SK-N-SH treated with all-trans-retinoic acid at 6 μM for 48 hours (cell line): ENCODE results near the gene LCE3D.
"Not testable (repeated sequence)": the region's sequence is repeated elsewhere in the genome, so short reads cannot be mapped to it uniquely, and the experiment has no call there.

Source experiments
- ATAC-seq: fragments of 200-7000 bp; cut with Tn5 transposase; 3 replicates; pipeline ENCODE4 v1.9.1; 2020; ENCODE audit warnings: mild to moderate bottlenecking, moderate library complexity
- ARNTL ChIP-seq: fragments of 450-650 bp; formaldehyde crosslinking; IDR thresholded peaks from 2 replicates; pipeline ENCODE4 v1.5.0; 2020; ENCODE audit warnings: low read depth, mild to moderate bottlenecking, moderate library complexity, borderline replicate concordance
- BACH2 ChIP-seq: fragments of 250-450 bp; sonication (Bioruptor Pico); IDR thresholded peaks from 2 replicates; pipeline ENCODE4 v1.9.0; 2021; ENCODE audit warnings: mild to moderate bottlenecking, borderline replicate concordance
- CSDC2 ChIP-seq: fragments of 250-450 bp; sonication (Bioruptor Pico); IDR thresholded peaks from 2 replicates; pipeline ENCODE4 v1.5.0; 2020; ENCODE audit warnings: mild to moderate bottlenecking, moderate library complexity
- ESRRG ChIP-seq: fragments of 250-450 bp; sonication (Bioruptor Pico); IDR thresholded peaks from 2 replicates; pipeline ENCODE4 v1.6.1; 2021; ENCODE audit warnings: mild to moderate bottlenecking
- GLIS3 ChIP-seq: fragments of 250-450 bp; sonication (Bioruptor Pico); IDR thresholded peaks from 2 replicates; pipeline ENCODE4 v1.5.0; 2020; ENCODE audit warnings: mild to moderate bottlenecking, moderate library complexity
- ISL1 ChIP-seq: fragments of 250-450 bp; sonication (Bioruptor Pico); IDR thresholded peaks from 2 replicates; pipeline ENCODE4 v2.1.2; 2022; ENCODE audit warnings: mild to moderate bottlenecking, moderate library complexity
- OSR1 ChIP-seq: fragments of 250-450 bp; sonication (Bioruptor Pico); IDR thresholded peaks from 2 replicates; pipeline ENCODE4 v1.8.0; 2022; ENCODE audit warnings: moderate library complexity, mild to moderate bottlenecking, inconsistent platforms
- PPARA ChIP-seq: fragments of 250-450 bp; sonication (Bioruptor Pico); IDR thresholded peaks from 2 replicates; pipeline ENCODE4 v1.5.0; 2020; ENCODE audit warnings: mild to moderate bottlenecking, borderline replicate concordance
- RARB ChIP-seq: fragments of 250-450 bp; sonication (Bioruptor Pico); IDR thresholded peaks from 2 replicates; pipeline ENCODE4 v1.8.0; 2021; ENCODE audit warnings: mild to moderate bottlenecking, moderate library complexity
- SNAI2 ChIP-seq: fragments of 250-450 bp; sonication (Bioruptor Pico); IDR thresholded peaks from 2 replicates; pipeline ENCODE4 v1.5.0; 2020; ENCODE audit warnings: mild to moderate bottlenecking, moderate library complexity
- TCF4 ChIP-seq: fragments of 250-450 bp; sonication (Bioruptor Pico); IDR thresholded peaks from 2 replicates; pipeline ENCODE4 v1.8.0; 2021; ENCODE audit warnings: mild to moderate bottlenecking, moderate library complexity, borderline replicate concordance
- TOX ChIP-seq: fragments of 250-450 bp; sonication (Bioruptor Pico); IDR thresholded peaks from 2 replicates; pipeline ENCODE4 v1.8.0; 2021; ENCODE audit warnings: mild to moderate bottlenecking, moderate library complexity, borderline replicate concordance
- ZC3H10 ChIP-seq: fragments of 250-450 bp; sonication (Bioruptor Pico); IDR thresholded peaks from 2 replicates; pipeline ENCODE4 v1.5.1; 2021; ENCODE audit warnings: mild to moderate bottlenecking, moderate library complexity
- ZFP3 ChIP-seq: fragments of 250-450 bp; sonication (Bioruptor Pico); IDR thresholded peaks from 2 replicates; pipeline ENCODE4 v1.5.0; 2020; ENCODE audit warnings: mild to moderate bottlenecking, moderate library complexity
- ZFP30 ChIP-seq: fragments of 450-650 bp; formaldehyde crosslinking; IDR thresholded peaks from 2 replicates; pipeline ENCODE4 v1.5.0; 2022; ENCODE audit warnings: mild to moderate bottlenecking, moderate library complexity
- ZNF565 ChIP-seq: fragments of 450-650 bp; formaldehyde crosslinking; conservative IDR thresholded peaks from 2 replicates; pipeline ENCODE4 v1.5.0; 2020; ENCODE audit warnings: low read depth, mild to moderate bottlenecking, moderate library complexity
- ZNF70 ChIP-seq: fragments of 450-650 bp; formaldehyde crosslinking; IDR thresholded peaks from 2 replicates; pipeline ENCODE4 v1.5.0; 2020; ENCODE audit warnings: mild to moderate bottlenecking, moderate library complexity
- ZNF8 ChIP-seq: fragments of 450-650 bp; formaldehyde crosslinking; IDR thresholded peaks from 2 replicates; pipeline ENCODE4 v1.5.0; 2020; ENCODE audit warnings: mild to moderate bottlenecking, moderate library complexity
- TF ChIP-seq, protein P1 (sequence below): fragments of 250-450 bp; sonication (Bioruptor Pico); IDR thresholded peaks from 2 replicates; pipeline ENCODE4 v1.5.0; 2020; ENCODE audit warnings: mild to moderate bottlenecking, moderate library complexity
- TF ChIP-seq, protein P2 (sequence below): fragments of 250-450 bp; sonication (Bioruptor Pico); IDR thresholded peaks from 2 replicates; pipeline ENCODE4 v1.5.1; 2020; ENCODE audit warnings: low read depth, mild to moderate bottlenecking, moderate library complexity
- TF ChIP-seq, protein P3 (sequence below): fragments of 250-450 bp; sonication (Bioruptor Pico); IDR thresholded peaks from 2 replicates; pipeline ENCODE4 v1.5.1; 2021; ENCODE audit warnings: mild to moderate bottlenecking, moderate library complexity
- TF ChIP-seq, protein P4 (sequence below): fragments of 250-450 bp; sonication (Bioruptor Pico); IDR thresholded peaks from 2 replicates; pipeline ENCODE4 v1.8.0; 2020; ENCODE audit warnings: mild to moderate bottlenecking, moderate library complexity, borderline replicate concordance

Gene LCE3D

DNA sequence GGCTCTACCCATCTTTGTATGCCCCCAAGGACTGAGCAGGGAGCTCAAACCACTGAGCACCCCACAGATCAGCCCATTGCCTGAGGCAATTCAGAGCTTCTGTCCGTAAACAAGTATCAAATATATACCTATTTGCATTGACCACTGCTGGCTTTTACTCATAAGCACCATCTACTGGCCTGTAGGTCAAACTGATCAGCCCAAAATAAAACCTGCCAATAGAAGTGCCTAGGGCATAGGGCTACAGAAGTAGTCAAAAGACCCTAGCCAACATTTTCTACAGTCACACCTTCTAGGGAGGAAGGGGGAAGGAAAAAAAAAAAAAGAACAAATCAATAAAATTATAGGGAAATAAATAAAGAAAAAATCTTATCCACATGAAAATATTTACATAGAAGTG is 5.3 kb upstream of the LCE3D start:
- TF ChIP-seq ZFP3 (CRISPR knock-in tag) (no peak), PPARA (CRISPR knock-in tag) (no peak)
- ATAC-seq: no peak

DNA sequence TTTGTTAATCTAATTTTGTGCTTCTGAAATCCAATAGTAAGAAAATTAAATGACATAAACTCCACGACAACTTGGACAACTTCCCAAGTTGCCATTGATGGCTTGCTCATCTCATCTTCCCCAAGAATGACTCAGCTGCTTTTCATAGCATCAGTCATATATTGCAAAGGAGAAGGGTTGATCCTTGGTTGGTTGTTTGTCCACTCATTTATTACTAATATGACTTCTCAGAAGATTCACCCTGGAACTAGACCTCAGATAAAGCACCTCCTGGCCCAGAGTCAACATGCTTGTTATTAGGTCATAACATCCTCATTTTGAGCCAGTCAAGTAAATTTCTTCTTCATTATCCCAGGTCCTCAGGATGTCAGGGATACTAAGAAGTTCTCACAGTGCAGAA is 2.3 kb upstream of the LCE3D start:
- TF ChIP-seq ISL1 (CRISPR knock-in tag): no peak
- TF ChIP-seq ZFP30: no peak
- no peak for TF ChIP-seq GLIS3 (CRISPR knock-in tag)
- TF ChIP-seq, protein P1, sequence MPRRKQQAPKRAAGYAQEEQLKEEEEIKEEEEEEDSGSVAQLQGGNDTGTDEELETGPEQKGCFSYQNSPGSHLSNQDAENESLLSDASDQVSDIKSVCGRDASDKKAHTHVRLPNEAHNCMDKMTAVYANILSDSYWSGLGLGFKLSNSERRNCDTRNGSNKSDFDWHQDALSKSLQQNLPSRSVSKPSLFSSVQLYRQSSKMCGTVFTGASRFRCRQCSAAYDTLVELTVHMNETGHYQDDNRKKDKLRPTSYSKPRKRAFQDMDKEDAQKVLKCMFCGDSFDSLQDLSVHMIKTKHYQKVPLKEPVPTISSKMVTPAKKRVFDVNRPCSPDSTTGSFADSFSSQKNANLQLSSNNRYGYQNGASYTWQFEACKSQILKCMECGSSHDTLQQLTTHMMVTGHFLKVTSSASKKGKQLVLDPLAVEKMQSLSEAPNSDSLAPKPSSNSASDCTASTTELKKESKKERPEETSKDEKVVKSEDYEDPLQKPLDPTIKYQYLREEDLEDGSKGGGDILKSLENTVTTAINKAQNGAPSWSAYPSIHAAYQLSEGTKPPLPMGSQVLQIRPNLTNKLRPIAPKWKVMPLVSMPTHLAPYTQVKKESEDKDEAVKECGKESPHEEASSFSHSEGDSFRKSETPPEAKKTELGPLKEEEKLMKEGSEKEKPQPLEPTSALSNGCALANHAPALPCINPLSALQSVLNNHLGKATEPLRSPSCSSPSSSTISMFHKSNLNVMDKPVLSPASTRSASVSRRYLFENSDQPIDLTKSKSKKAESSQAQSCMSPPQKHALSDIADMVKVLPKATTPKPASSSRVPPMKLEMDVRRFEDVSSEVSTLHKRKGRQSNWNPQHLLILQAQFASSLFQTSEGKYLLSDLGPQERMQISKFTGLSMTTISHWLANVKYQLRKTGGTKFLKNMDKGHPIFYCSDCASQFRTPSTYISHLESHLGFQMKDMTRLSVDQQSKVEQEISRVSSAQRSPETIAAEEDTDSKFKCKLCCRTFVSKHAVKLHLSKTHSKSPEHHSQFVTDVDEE (CRISPR knock-in tag): no peak
- no peak for TF ChIP-seq CSDC2 (CRISPR knock-in tag)
- no peak for TF ChIP-seq OSR1 (CRISPR knock-in tag)
- no peak for TF ChIP-seq ZNF565 (CRISPR knock-in tag)
- TF ChIP-seq, protein P2, sequence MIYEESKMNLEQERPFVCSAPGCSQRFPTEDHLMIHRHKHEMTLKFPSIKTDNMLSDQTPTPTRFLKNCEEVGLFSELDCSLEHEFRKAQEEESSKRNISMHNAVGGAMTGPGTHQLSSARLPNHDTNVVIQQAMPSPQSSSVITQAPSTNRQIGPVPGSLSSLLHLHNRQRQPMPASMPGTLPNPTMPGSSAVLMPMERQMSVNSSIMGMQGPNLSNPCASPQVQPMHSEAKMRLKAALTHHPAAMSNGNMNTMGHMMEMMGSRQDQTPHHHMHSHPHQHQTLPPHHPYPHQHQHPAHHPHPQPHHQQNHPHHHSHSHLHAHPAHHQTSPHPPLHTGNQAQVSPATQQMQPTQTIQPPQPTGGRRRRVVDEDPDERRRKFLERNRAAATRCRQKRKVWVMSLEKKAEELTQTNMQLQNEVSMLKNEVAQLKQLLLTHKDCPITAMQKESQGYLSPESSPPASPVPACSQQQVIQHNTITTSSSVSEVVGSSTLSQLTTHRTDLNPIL (CRISPR knock-in tag): no peak
- TF ChIP-seq ZNF70 (CRISPR knock-in tag): no peak
- no peak for TF ChIP-seq BACH2 (CRISPR knock-in tag)
- no peak for TF ChIP-seq ZC3H10
- no peak for TF ChIP-seq SNAI2
- TF ChIP-seq, protein P3, sequence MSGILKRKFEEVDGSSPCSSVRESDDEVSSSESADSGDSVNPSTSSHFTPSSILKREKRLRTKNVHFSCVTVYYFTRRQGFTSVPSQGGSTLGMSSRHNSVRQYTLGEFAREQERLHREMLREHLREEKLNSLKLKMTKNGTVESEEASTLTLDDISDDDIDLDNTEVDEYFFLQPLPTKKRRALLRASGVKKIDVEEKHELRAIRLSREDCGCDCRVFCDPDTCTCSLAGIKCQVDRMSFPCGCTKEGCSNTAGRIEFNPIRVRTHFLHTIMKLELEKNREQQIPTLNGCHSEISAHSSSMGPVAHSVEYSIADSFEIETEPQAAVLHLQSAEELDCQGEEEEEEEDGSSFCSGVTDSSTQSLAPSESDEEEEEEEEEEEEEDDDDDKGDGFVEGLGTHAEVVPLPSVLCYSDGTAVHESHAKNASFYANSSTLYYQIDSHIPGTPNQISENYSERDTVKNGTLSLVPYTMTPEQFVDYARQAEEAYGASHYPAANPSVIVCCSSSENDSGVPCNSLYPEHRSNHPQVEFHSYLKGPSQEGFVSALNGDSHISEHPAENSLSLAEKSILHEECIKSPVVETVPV (CRISPR knock-in tag): no peak
- TF ChIP-seq, all 23 proteins: peak for 0
- no peak for ATAC-seq

DNA sequence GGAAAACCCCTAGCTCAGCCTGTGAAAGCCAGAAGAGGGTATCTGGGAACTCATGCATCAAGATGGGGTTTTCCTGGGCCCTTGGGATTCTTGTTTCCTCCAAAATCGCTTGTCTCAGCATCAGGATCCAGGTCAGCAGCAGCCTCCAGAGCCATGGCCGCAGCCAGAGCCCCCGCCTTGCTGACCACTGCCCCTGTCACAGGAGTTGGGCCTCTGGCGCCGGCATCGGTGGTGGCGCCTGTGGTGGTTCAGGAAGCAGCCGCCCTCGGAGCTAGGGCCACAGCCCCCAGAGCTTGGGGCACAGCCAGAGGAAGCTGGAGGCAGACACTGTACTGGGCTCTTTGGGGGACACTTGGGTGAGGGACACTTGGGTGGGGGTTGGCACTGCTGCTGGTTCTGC is 790 bp downstream of the LCE3D start:
- not testable (repeated sequence) for ATAC-seq

DNA sequence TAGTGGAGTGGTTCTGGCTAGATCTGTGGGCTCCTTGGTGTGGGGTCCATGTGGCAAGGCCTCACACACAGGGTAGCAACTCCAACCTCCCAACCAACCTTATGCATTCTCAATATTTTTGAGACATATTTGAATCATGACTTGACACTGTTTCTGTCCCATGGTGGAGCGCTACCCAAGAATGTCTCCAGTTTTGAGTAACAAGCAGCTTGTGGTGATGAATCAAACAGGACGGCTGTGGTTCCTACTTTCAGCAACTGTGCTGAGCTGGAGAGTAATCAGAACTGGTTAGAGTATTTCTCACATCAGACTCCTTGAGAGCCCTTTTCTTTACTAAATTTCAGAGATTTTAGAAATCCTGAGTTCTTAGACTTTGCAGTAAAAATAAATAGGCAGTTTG is 3.1 kb downstream of the LCE3D start:
- no peak for ATAC-seq
- TF ChIP-seq TCF4 (CRISPR knock-in tag): no peak
- TF ChIP-seq, protein P1 (CRISPR knock-in tag): no peak

DNA sequence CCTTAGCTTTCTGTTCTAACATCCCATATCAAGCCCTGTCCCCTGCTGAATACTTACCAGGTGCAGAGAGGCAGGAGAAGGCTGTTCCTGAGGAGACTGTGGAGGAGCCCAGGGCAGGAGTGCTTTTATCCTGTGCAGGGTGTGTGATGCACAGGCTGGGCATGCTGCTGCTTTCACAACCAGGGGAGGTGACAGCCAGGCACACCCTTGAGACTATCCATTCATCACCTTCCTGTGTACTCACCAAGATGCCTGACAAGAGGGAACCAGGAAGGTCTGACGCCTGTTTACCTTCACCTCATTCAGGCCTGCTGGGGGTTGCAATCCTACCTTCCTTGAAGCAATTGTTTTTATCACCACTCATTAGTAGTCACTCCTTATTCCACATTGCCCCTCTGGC is 13.6 kb downstream of the LCE3D start, which contains the start of gene LCE3E:
Gene LCE3E, minus strand, starts transcription at position 100 of the 400 bp plus-strand sequence. CDS start 572 bp downstream, outside the sequence.
- no peak for ATAC-seq
- no peak for TF ChIP-seq ARNTL (CRISPR knock-in tag)
- no peak for TF ChIP-seq ESRRG (CRISPR knock-in tag)
- TF ChIP-seq ZNF70 (CRISPR knock-in tag): no peak
- TF ChIP-seq, protein P3 (CRISPR knock-in tag): no peak
- no peak for TF ChIP-seq PPARA (CRISPR knock-in tag)
- no peak for TF ChIP-seq ISL1 (CRISPR knock-in tag)
- no peak for TF ChIP-seq TOX (CRISPR knock-in tag)
- TF ChIP-seq ZC3H10: no peak
- TF ChIP-seq TCF4 (CRISPR knock-in tag): no peak
- no peak for TF ChIP-seq ZFP30
- TF ChIP-seq ZNF565 (CRISPR knock-in tag): no peak
- TF ChIP-seq, protein P4, sequence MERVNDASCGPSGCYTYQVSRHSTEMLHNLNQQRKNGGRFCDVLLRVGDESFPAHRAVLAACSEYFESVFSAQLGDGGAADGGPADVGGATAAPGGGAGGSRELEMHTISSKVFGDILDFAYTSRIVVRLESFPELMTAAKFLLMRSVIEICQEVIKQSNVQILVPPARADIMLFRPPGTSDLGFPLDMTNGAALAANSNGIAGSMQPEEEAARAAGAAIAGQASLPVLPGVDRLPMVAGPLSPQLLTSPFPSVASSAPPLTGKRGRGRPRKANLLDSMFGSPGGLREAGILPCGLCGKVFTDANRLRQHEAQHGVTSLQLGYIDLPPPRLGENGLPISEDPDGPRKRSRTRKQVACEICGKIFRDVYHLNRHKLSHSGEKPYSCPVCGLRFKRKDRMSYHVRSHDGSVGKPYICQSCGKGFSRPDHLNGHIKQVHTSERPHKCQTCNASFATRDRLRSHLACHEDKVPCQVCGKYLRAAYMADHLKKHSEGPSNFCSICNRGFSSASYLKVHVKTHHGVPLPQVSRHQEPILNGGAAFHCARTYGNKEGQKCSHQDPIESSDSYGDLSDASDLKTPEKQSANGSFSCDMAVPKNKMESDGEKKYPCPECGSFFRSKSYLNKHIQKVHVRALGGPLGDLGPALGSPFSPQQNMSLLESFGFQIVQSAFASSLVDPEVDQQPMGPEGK (CRISPR knock-in tag): no peak
- TF ChIP-seq GLIS3 (CRISPR knock-in tag): no peak
- no peak for TF ChIP-seq BACH2 (CRISPR knock-in tag)
- TF ChIP-seq SNAI2: no peak
- no peak for TF ChIP-seq RARB
- TF ChIP-seq ZNF8: no peak
